H9 (cell line): ENCODE data around the gene SLX4IP. TPM values are rescaled to one million over a fixed set of nuclear protein-coding genes. Genes with fewer than 3 reads are reported as not detected.

ENCODE experiments used
- DNase-seq: peaks from one replicate; pipeline ENCODE4 v3.0.0-alpha.2; 2017
- H2AFZ ChIP-seq: one replicate; pipeline ENCODE4 v1.6.1; 2013; ENCODE audit warnings: mild to moderate bottlenecking, low read length, control low read depth, moderate library complexity
- H2AK5ac ChIP-seq: 2 replicates; pipeline ENCODE4 v1.6.1; 2013; ENCODE audit warnings: low read length, control low read depth, mixed read lengths; ENCODE audit not compliant: insufficient read length
- H2BK120ac ChIP-seq: one replicate; pipeline ENCODE4 v1.6.1; 2013; ENCODE audit warnings: low read depth, mild to moderate bottlenecking, low read length, control low read depth, inconsistent platforms; ENCODE audit not compliant: poor library complexity, severe bottlenecking
- H2BK12ac ChIP-seq: 2 replicates; pipeline ENCODE4 v1.6.1; 2013; ENCODE audit warnings: low read length, control low read depth, mixed read lengths, low read depth; ENCODE audit not compliant: insufficient read length
- H2BK15ac ChIP-seq: 2 replicates; pipeline ENCODE4 v1.6.1; 2013; ENCODE audit warnings: low read depth, low read length, control low read depth
- H2BK20ac ChIP-seq: one replicate; pipeline ENCODE4 v1.6.1; 2013; ENCODE audit warnings: low read depth, mild to moderate bottlenecking, low read length, control low read depth, inconsistent platforms; ENCODE audit not compliant: poor library complexity, severe bottlenecking
- H2BK5ac ChIP-seq: 2 replicates; pipeline ENCODE4 v1.6.1; 2013; ENCODE audit warnings: low read length, control low read depth, mixed read lengths; ENCODE audit not compliant: insufficient read length
- H3K14ac ChIP-seq: 2 replicates; pipeline ENCODE4 v1.6.1; 2013; ENCODE audit warnings: low read length, control low read depth; ENCODE audit not compliant: insufficient read depth
- H3K18ac ChIP-seq: 2 replicates; pipeline ENCODE4 v1.6.1; 2013; ENCODE audit warnings: low read depth, mild to moderate bottlenecking, mixed read lengths, low read length, control low read depth; ENCODE audit not compliant: insufficient read length
- H3K23ac ChIP-seq: 2 replicates; pipeline ENCODE4 v1.6.1; 2013; ENCODE audit warnings: low read length, control low read depth, mixed read lengths, low read depth; ENCODE audit not compliant: insufficient read length
- H3K23me2 ChIP-seq: 2 replicates; pipeline ENCODE4 v1.6.1; 2013; ENCODE audit warnings: low read depth, mild to moderate bottlenecking, mixed read lengths, low read length, control low read depth; ENCODE audit not compliant: insufficient read length, poor library complexity, severe bottlenecking
- H3K27ac ChIP-seq: 2 replicates; pipeline ENCODE4 v1.5.1; 2013; ENCODE audit warnings: low read length, control low read depth, mixed read lengths, low read depth; ENCODE audit not compliant: insufficient read length
- H3K27me3 ChIP-seq: 2 replicates; pipeline ENCODE4 v1.6.1; 2013; ENCODE audit warnings: low read length, control low read depth, inconsistent platforms; ENCODE audit not compliant: insufficient read depth
- H3K4ac ChIP-seq: 2 replicates; pipeline ENCODE4 v1.6.1; 2013; ENCODE audit warnings: low read depth, mild to moderate bottlenecking, control low read depth, inconsistent platforms, low read length, moderate library complexity
- H3K4me1 ChIP-seq: 2 replicates; pipeline ENCODE4 v1.6.1; 2013; ENCODE audit warnings: low read length, control low read depth, inconsistent platforms; ENCODE audit not compliant: insufficient read depth
- H3K4me2 ChIP-seq: 2 replicates; pipeline ENCODE4 v1.6.1; 2013; ENCODE audit warnings: low read length, control low read depth, mixed read lengths; ENCODE audit not compliant: insufficient read length, insufficient read depth
- H3K56ac ChIP-seq: 2 replicates; pipeline ENCODE4 v1.6.1; 2013; ENCODE audit warnings: low read depth, mild to moderate bottlenecking, mixed read lengths, low read length, control low read depth; ENCODE audit not compliant: insufficient read length
- H3K79me1 ChIP-seq: 2 replicates; pipeline ENCODE4 v1.6.1; 2013; ENCODE audit warnings: low read depth, mild to moderate bottlenecking, moderate library complexity, low read length, control low read depth, inconsistent platforms; ENCODE audit not compliant: insufficient read depth, poor library complexity, severe bottlenecking
- H3K79me2 ChIP-seq: 2 replicates; pipeline ENCODE4 v1.6.1; 2013; ENCODE audit warnings: low read length, control low read depth, inconsistent platforms; ENCODE audit not compliant: insufficient read depth
- H3K9ac ChIP-seq: 2 replicates; pipeline ENCODE4 v1.6.1; 2013; ENCODE audit warnings: low read length, control low read depth, mixed read lengths; ENCODE audit not compliant: insufficient read length; ENCODE audit errors: extremely low read depth
- H3K9me3 ChIP-seq: one replicate; pipeline ENCODE4 v1.6.1; 2013; ENCODE audit warnings: low read depth, low read length, inconsistent platforms; ENCODE audit not compliant: control insufficient read depth
- H3T11ph ChIP-seq: one replicate; pipeline ENCODE4 v1.6.1; 2013; ENCODE audit warnings: mild to moderate bottlenecking, low read length, control low read depth, inconsistent platforms
- H4K20me1 ChIP-seq: one replicate; pipeline ENCODE4 v1.6.1; 2013; ENCODE audit not compliant: control insufficient read depth, insufficient read length, insufficient read depth
- H4K5ac ChIP-seq: 2 replicates; pipeline ENCODE4 v1.6.1; 2013; ENCODE audit warnings: low read depth, mild to moderate bottlenecking, mixed read lengths, low read length, control low read depth; ENCODE audit not compliant: insufficient read length
- H4K8ac ChIP-seq: replicated peaks from 2 replicates; pipeline ENCODE4 v1.6.1; 2013; ENCODE audit warnings: low read length, control low read depth, mixed read lengths, low read depth; ENCODE audit not compliant: insufficient read length
- H4K91ac ChIP-seq: 2 replicates; pipeline ENCODE4 v1.6.1; 2013; ENCODE audit warnings: low read depth, mild to moderate bottlenecking, moderate library complexity, mixed read lengths, low read length, control low read depth; ENCODE audit not compliant: insufficient read length
- H3K27ac Mint-ChIP-seq, 3 experiments: 2 replicates in 2 of 3; 3 replicates in 1 of 3; pipeline ENCODE4 v1.8.0; 2020 to 2021; ENCODE audit warnings: mixed read lengths in 3 of 3, mild to moderate bottlenecking in 1 of 3, moderate library complexity in 1 of 3
- H3K27me3 Mint-ChIP-seq: 2 replicates; pipeline ENCODE4 v1.8.0; 2021; ENCODE audit warnings: low read depth, mild to moderate bottlenecking, moderate library complexity, mixed read lengths
- H3K36me3 Mint-ChIP-seq, 3 experiments: 2 replicates in 2 of 3; 3 replicates in 1 of 3; pipeline ENCODE4 v1.8.0; 2020 to 2021; ENCODE audit warnings: low read depth in 3 of 3, mixed read lengths in 3 of 3; ENCODE audit not compliant: insufficient read depth in 1 of 3
- H3K4me1 Mint-ChIP-seq, 2 experiments: 2 replicates each; pipeline ENCODE4 v1.8.0; 2020; ENCODE audit warnings: mixed read lengths in 2 of 2
- H3K4me3 Mint-ChIP-seq, 2 experiments: 2 replicates in 1 of 2; 3 replicates in 1 of 2; pipeline ENCODE4 v1.8.0; 2020 to 2021; ENCODE audit warnings: mild to moderate bottlenecking in 2 of 2, mixed read lengths in 2 of 2, moderate library complexity in 1 of 2
- H3K9me3 Mint-ChIP-seq, 2 experiments: 2 replicates in 1 of 2; 3 replicates in 1 of 2; pipeline ENCODE4 v1.8.0; 2020; ENCODE audit warnings: mild to moderate bottlenecking in 2 of 2, mixed read lengths in 2 of 2, moderate library complexity in 1 of 2
- CTCF ChIP-seq: fragments of 200-600 bp; sonication (generic); conservative IDR thresholded peaks from 3 replicates; pipeline ENCODE4 v1.8.0; 2021; ENCODE audit warnings: antibody characterized with exemption, mild to moderate bottlenecking
- WGBS: extraction: QIAGEN DNeasy Blood & Tissue Kit; methylation state at CpG from one replicate; pipeline ENCODE4 v1.1.7; 2013; ENCODE audit warnings: missing lambda C conversion rate, low lambda C conversion rate, mixed read lengths; ENCODE audit not compliant: insufficient read length; ENCODE audit errors: extremely low coverage; 5-methylcytosine and 5-hydroxymethylcytosine counted together
- total RNA-seq: library from RNA; stranded (reverse); gene quantifications from 2 replicates; pipeline ENCODE4 v1.2.1, GENCODE V29; 2021

SLX4IP gene
- total RNA-seq, 1 experiment from 2014 or later: 7.9 TPM

- Histone ChIP-seq H3K4ac (no peak overlapping the region), H2BK120ac (no peak overlapping the region), H3K14ac (no peak overlapping the region), H4K5ac (no peak overlapping the region), H3K23ac (no peak overlapping the region), H2AFZ (no peak overlapping the region), H3K79me2 (peaks cover 1% of the 10 kb centered on the region; the same call in 1 of the 2 replicates), H3K4me1 (peaks cover 7% of the 10 kb centered on the region), H2BK20ac (no peak overlapping the region), H3K27ac (no peak overlapping the region), H3K9ac (no peak overlapping the region), H4K91ac (no peak overlapping the region), H2BK12ac (no peak overlapping the region), H3K4me2 (peak overlapping the region; percentile 73), H2AK5ac (no peak overlapping the region), H2BK15ac (no peak overlapping the region), H3K18ac (no peak overlapping the region), H3K79me1 (no peaks in the 10 kb centered on the region), H3K56ac (no peak overlapping the region), H2BK5ac (no peak overlapping the region), H4K8ac (no peak overlapping the region), H3K27me3 (no peaks in the 10 kb centered on the region), H3K9me3 (no peaks in the 10 kb centered on the region), H3K23me2 (peaks cover 23% of the 10 kb centered on the region), H3T11ph (no peak overlapping the region), H4K20me1 (no peaks in the 10 kb centered on the region)
- Mint-ChIP-seq H3K27ac (no peak overlapping the region), H3K36me3 (peaks cover 0 to 10% (median 1%) of the 10 kb centered on the region in 3 experiments; a peak in 4 of 7 replicates), H3K4me1 (peaks cover 25 to 30% of the 10 kb centered on the region in 2 experiments), H3K4me3 (peak overlapping the region; percentile 81 to 85), H3K27me3 (no peaks in the 10 kb centered on the region; the same call in 1 of the 2 replicates), H3K9me3 (no peaks in the 10 kb centered on the region; a peak in 1 of 5 replicates)
- WGBS: no CpG with 5 or more reads among the region's 4 CpGs
- TF ChIP-seq CTCF: no peak
- DNase-seq: no peak
These were observed 240.3 kb downstream of the SLX4IP start for GRCh38 chr20:10675450-10675848.
